Tibial nerve (tissue), 4 donors: Measurements from ENCODE around the gene TWSG1. TPM values are rescaled to one million over a fixed set of nuclear protein-coding genes. Genes with fewer than 3 reads are reported as not detected.
A peak's percentile ranks its signal among the peaks of the same experiment; 100 is the strongest.

Source experiments
- DNase-seq, 2 donors: peaks; one replicate each; pipeline ENCODE4 v3.0.0-alpha.2; 2019; ENCODE audit warnings: low spot score in 2 of 2
- H3K27ac ChIP-seq, 4 donors: fragments of 200-600 bp; sonication (generic) in 3 of 4; one replicate each; pipeline ENCODE4 v1.5.1; 2017 to 2019; ENCODE audit warnings: mild to moderate bottlenecking in 1 of 4
- H3K27me3 ChIP-seq, 2 donors: fragments of 200-600 bp; sonication (generic) in 1 of 2; one replicate each; pipeline versions ENCODE4 v1.5.1 to v1.6.0; 2017 to 2019
- H3K36me3 ChIP-seq, 3 donors: fragments of 200-600 bp; sonication (generic); one replicate each; pipeline ENCODE4 v1.5.1; 2018 to 2019
- H3K4me1 ChIP-seq, 4 donors: fragments of 200-600 bp; sonication (generic) in 3 of 4; one replicate each; pipeline ENCODE4 v1.5.1; 2017 to 2019
- H3K4me3 ChIP-seq, 4 donors: fragments of 200-600 bp; sonication (generic) in 3 of 4; one replicate each; pipeline ENCODE4 v1.5.1; 2017 to 2019; ENCODE audit warnings: mild to moderate bottlenecking in 1 of 4, moderate library complexity in 1 of 4
- H3K9me3 ChIP-seq, 4 donors: fragments of 200-600 bp; sonication (generic) in 3 of 4; one replicate each; pipeline ENCODE4 v1.5.1; 2017 to 2019
- EP300 ChIP-seq, 2 donors: sonication (generic); formaldehyde crosslinking; IDR thresholded peaks; one replicate each; pipeline ENCODE4 v1.6.1; 2017; ENCODE audit warnings: antibody characterized with exemption in 2 of 2, mild to moderate bottlenecking in 1 of 2
- POLR2A ChIP-seq, 2 donors: fragments of 450-650 bp; IDR thresholded peaks; one replicate each; pipeline ENCODE4 v1.6.1; 2017; ENCODE audit warnings: antibody characterized with exemption in 2 of 2, mild to moderate bottlenecking in 2 of 2, moderate library complexity in 2 of 2
- WGBS, 2 donors: methylation state at CpG; one replicate each; pipeline ENCODE4 v1.1.5; 2018; 5-methylcytosine and 5-hydroxymethylcytosine counted together
- total RNA-seq, 4 donors: library from RNA; depleted of rRNA; stranded (reverse); fragments of >200 nt; gene quantifications; one replicate each; pipeline ENCODE4 v1.1.0, GENCODE V29; 2016
- TF ChIP-seq, protein P1 (sequence below), 5 experiments: fragments of 200-600 bp in 3 of 5; fragments of 450-650 bp in 2 of 5; sonication (generic) in 3 of 5; IDR thresholded peaks; one replicate each; pipeline ENCODE4 v1.5.1; 2016 to 2019; ENCODE audit warnings: antibody characterized with exemption in 5 of 5, mild to moderate bottlenecking in 3 of 5, moderate library complexity in 2 of 5

Gene TWSG1
- total RNA-seq, 4 donors from 2014 or later, result 33.3 to 64.9 (median 56.9) TPM

DNA sequence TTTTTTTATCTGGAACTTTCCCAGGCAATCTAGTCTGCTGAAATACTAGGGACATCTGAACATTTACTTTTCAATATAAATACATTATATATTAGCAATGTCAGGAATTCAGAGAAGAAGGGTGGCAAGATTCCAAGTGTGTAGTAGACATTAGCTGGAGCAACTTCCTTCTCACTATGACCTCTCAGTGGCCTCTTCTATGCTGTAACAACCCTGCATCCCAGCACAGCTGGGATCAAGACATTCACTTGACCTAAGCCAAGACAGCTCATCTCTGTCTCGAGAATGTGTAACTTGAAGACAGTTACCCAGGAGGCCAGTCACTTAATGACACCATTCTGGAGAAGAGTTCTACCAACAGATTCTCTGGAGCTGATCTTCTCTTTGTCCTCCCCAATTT is 79.0 kb downstream of the TWSG1 start:
- peaks cover 0 to 3% (median 0%) of the 10 kb centered on the region in 4 donors for H3K9me3 ChIP-seq
- H3K27me3 ChIP-seq, result no peaks in the 10 kb centered on the region
- DNase-seq, result no peak
- no peak overlapping the region for H3K27ac ChIP-seq
- no peak overlapping the region for H3K4me3 ChIP-seq
- no peak for TF ChIP-seq EP300 (IDR thresholded peaks at IDR 0.05)
- TF ChIP-seq, protein P1, sequence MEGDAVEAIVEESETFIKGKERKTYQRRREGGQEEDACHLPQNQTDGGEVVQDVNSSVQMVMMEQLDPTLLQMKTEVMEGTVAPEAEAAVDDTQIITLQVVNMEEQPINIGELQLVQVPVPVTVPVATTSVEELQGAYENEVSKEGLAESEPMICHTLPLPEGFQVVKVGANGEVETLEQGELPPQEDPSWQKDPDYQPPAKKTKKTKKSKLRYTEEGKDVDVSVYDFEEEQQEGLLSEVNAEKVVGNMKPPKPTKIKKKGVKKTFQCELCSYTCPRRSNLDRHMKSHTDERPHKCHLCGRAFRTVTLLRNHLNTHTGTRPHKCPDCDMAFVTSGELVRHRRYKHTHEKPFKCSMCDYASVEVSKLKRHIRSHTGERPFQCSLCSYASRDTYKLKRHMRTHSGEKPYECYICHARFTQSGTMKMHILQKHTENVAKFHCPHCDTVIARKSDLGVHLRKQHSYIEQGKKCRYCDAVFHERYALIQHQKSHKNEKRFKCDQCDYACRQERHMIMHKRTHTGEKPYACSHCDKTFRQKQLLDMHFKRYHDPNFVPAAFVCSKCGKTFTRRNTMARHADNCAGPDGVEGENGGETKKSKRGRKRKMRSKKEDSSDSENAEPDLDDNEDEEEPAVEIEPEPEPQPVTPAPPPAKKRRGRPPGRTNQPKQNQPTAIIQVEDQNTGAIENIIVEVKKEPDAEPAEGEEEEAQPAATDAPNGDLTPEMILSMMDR (IDR thresholded peaks at IDR 0.05), result no peak
- no peak for TF ChIP-seq POLR2A (IDR thresholded peaks at IDR 0.05)
- H3K4me1 ChIP-seq, result peaks cover 0 to 20% (median 7%) of the 10 kb centered on the region in 4 donors
- 28 to 37% methylated on average over 1 of the region's 1 CpG for WGBS, 2 donors
- H3K36me3 ChIP-seq, result no peaks in the 10 kb centered on the region

DNA sequence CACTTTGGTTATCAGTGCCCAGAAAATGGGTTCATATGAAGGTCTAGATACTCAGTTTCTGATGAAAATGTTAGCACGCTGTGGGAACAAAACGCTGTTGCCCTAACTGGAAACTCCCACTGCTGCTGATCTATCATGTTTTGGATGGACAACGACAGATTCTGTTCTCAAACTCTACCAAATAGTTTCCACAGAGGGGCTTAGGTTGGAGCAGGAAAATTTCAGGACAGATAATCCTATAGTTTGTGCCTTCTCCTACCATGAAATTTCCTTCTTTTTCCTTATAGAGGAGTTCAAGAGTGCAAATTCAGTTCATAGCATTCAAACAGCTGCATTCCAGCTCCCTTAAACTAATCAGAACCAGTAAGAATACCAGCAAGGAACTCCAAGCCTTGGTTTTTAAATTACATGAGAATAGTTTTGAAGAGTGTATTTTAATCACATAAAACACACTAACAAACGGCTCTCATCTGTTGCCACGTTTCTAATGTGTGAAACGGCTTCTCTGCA is 82.0 kb downstream of the TWSG1 start:
- Histone ChIP-seq H3K4me3 (peak overlapping the region in 1 of 4 donors; percentile 11), H3K27me3 (no peaks in the 10 kb centered on the region), H3K4me1 (peaks cover 0 to 20% (median 7%) of the 10 kb centered on the region in 4 donors), H3K9me3 (no peaks in the 10 kb centered on the region), H3K27ac (peak overlapping the region in 3 of 4 donors; percentile 13 to 73 (median 59)), H3K36me3 (no peaks in the 10 kb centered on the region)
- WGBS, 2 donors, result 26 to 28% methylated on average over 6 of the region's 6 CpGs
- TF ChIP-seq POLR2A (IDR thresholded peaks at IDR 0.05) (no peak), EP300 (IDR thresholded peaks at IDR 0.05) (no peak)
- TF ChIP-seq, protein P1 (IDR thresholded peaks at IDR 0.05), result no peak
- DNase-seq, result no peak

DNA sequence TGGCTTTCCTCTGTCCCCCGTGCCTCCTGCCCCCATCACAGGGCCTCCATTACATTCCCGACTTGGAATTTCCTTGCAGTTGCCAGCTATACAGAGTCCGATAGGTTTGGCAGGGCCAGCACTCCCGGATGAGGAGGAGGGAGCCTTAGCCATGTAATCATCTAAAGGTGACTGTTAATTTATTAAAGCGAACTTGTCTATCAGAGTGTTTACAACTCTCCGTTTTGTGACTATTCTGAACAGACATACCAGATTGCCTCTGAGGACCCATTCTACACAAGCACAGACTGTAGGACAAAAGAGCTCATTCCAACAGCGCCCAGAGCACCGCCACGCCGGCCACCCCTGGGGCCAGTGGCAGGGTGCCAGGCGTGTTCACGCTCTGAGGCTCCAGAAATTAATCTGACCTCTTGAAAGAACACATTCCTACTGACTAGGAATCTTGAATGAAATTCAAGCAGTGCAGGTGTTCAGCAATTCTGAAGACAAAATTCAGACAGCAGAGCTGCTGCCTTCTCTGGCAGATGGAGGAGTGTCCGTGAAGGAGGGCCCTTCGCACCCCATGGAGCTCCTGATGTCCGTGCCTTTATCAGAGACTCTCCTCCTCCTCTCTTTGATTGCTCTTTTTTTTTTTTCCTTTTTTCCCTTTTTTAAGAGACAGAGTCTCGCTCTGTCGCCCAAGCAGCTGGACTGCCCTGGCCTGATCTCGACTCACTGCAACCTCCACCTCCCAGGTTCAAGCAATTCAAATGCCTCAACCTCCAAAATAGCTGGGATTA is 82.7 kb downstream of the TWSG1 start:
- Histone ChIP-seq H3K36me3 (no peaks in the 10 kb centered on the region), H3K4me3 (peak overlapping the region in 1 of 4 donors; percentile 11), H3K27ac (peak overlapping the region in 3 of 4 donors; percentile 59 to 73 (median 62)), H3K9me3 (no peaks in the 10 kb centered on the region), H3K4me1 (peaks cover 0 to 20% (median 7%) of the 10 kb centered on the region in 4 donors), H3K27me3 (no peaks in the 10 kb centered on the region)
- WGBS, 2 donors, result 22 to 33% methylated on average over 18 of the region's 18 CpGs
- no peak for TF ChIP-seq EP300 (IDR thresholded peaks at IDR 0.05)
- no peak for DNase-seq

DNA sequence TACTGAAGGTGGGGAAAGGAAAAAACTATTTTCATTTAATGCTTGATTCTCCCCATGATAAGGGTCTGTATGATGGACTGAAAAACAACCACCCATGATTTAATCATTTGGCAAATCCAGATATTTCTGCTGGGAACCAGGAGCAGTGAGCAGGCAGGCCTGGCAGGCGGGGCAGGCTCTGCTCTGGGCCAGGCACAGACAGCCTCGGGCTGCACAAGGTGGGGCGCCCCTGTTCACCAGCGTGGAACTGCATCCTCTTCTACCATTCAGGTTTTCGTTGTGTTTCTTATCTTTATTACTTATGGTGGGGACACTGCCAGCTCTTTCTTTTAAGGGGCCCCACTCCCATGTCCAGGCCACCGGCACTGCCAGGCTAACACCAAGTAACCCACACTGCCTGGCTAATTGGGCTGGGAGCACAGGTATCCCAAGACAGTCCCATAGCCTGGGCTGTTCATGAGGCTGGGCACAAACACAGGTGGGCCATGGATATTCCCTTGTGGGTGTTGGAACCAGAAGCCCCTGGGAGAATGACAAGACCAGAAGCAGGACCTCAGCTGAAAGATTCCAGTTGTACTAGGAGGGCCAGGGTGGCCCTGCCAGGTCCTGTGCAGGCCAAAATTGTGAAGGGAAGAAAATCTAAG is 83.6 kb downstream of the TWSG1 start:
- no peak for DNase-seq
- peak overlapping the region in 2 of 4 donors; percentile 59 to 73 for H3K27ac ChIP-seq
- no peaks in the 10 kb centered on the region for H3K36me3 ChIP-seq
- peaks cover 0 to 20% (median 7%) of the 10 kb centered on the region in 4 donors for H3K4me1 ChIP-seq
- no peaks in the 10 kb centered on the region for H3K9me3 ChIP-seq
- TF ChIP-seq, protein P1 (IDR thresholded peaks at IDR 0.05), result no peak
- TF ChIP-seq EP300 (IDR thresholded peaks at IDR 0.05) (no peak), POLR2A (IDR thresholded peaks at IDR 0.05) (no peak)
- H3K4me3 ChIP-seq, result no peak overlapping the region
- H3K27me3 ChIP-seq, result no peaks in the 10 kb centered on the region
- WGBS, 2 donors, result 91 to 92% methylated on average over 6 of the region's 6 CpGs

DNA sequence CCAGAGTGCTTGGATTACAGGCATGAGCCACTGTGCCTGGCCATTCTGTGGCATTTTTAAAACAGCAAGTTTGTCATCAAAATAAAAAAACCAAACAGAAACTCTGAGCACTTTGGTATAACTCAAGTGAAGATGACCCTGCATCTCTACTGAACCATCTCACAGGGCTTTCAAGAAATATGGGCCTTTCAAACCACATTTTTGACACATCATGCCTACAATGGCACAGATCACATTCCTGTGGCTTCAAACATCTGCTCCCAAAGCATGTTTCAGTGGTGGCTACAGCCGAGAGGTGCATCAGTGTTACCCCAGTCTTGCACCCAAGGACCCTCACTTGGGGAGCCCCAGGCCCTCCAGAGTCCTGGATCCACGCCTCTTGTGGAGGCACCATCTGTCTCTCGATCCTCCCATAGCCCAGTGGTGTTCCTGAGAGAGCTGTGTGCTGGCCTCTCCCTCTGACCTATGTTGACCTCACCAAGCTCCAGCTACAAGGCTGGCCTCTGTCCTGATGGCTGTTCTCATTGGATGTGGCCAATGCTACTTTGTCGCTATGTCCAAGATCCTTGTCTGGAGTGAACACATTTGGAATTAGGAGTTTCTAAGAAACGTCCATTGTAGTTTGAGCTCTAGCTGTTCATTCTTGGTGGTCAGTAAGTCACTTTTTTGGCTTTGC is 85.5 kb downstream of the TWSG1 start:
- WGBS, 2 donors, result 52 to 66% methylated on average over 5 of the region's 5 CpGs
- Histone ChIP-seq H3K27me3 (no peaks in the 10 kb centered on the region), H3K27ac (peak overlapping the region in 1 of 4 donors; percentile 40), H3K4me1 (peaks cover 0 to 20% (median 5%) of the 10 kb centered on the region in 4 donors), H3K4me3 (no peak overlapping the region), H3K36me3 (no peaks in the 10 kb centered on the region), H3K9me3 (peaks cover 0 to 10% (median 0%) of the 10 kb centered on the region in 4 donors)
- TF ChIP-seq, protein P1 (IDR thresholded peaks at IDR 0.05), result no peak
- TF ChIP-seq EP300 (IDR thresholded peaks at IDR 0.05) (no peak), POLR2A (IDR thresholded peaks at IDR 0.05) (no peak)
- no peak for DNase-seq
